Spleen (tissue), 11 donors: Measurements from ENCODE around the gene LDLRAD4. TPM values are rescaled to one million over a fixed set of nuclear protein-coding genes. Genes with fewer than 3 reads are reported as not detected.

Source experiments
- DNase-seq: peaks from one replicate; pipeline ENCODE4 v3.0.0-alpha.2; 2020
- H3K27ac ChIP-seq, 8 donors: fragments of 200-600 bp; sonication (generic) in 7 of 8; 1 replicate in 4 of 8; 2 replicates in 4 of 8; pipeline versions ENCODE4 v1.5.0 to v1.8.0; 2016 to 2021; ENCODE audit warnings: inconsistent platforms in 4 of 8, mild to moderate bottlenecking in 4 of 8, moderate library complexity in 1 of 8
- H3K27me3 ChIP-seq, 7 donors: fragments of 200-600 bp; sonication (generic) in 6 of 7; replicated peaks in 1 of 7; 1 replicate in 4 of 7; 2 replicates in 3 of 7; pipeline versions ENCODE4 v1.5.0 to v1.8.0; 2016 to 2021; ENCODE audit warnings: inconsistent platforms in 3 of 7, mild to moderate bottlenecking in 1 of 7
- H3K36me3 ChIP-seq, 6 donors: fragments of 200-600 bp; sonication (generic) in 5 of 6; 1 replicate in 4 of 6; 2 replicates in 2 of 6; pipeline versions ENCODE4 v1.5.0 to v1.8.0; 2016 to 2021; ENCODE audit warnings: inconsistent platforms in 2 of 6
- H3K4me1 ChIP-seq, 6 donors: fragments of 200-600 bp; sonication (generic) in 5 of 6; 1 replicate in 3 of 6; 2 replicates in 3 of 6; pipeline versions ENCODE4 v1.5.0 to v1.8.0; 2016 to 2021; ENCODE audit warnings: inconsistent platforms in 3 of 6
- H3K4me3 ChIP-seq, 8 donors: fragments of 200-600 bp; sonication (generic) in 7 of 8; 1 replicate in 4 of 8; 2 replicates in 4 of 8; pipeline versions ENCODE4 v1.5.0 to v1.8.0; 2016 to 2021; ENCODE audit warnings: inconsistent platforms in 4 of 8, mild to moderate bottlenecking in 4 of 8, moderate library complexity in 2 of 8
- H3K9me3 ChIP-seq, 8 donors: fragments of 200-600 bp; sonication (generic) in 7 of 8; 1 replicate in 4 of 8; 2 replicates in 4 of 8; pipeline versions ENCODE4 v1.5.0 to v1.8.0; 2016 to 2021; ENCODE audit warnings: inconsistent platforms in 4 of 8
- CTCF ChIP-seq, 11 experiments: fragments of 200-600 bp in 7 of 11; fragments of 450-650 bp in 4 of 11; sonication (generic) in 4 of 11; IDR thresholded peaks in 8 of 11; conservative IDR thresholded peaks in 3 of 11; 1 replicate in 7 of 11; 2 replicates in 4 of 11; pipeline versions ENCODE4 v1.4.0 to v1.8.0; 2016 to 2021; ENCODE audit warnings: antibody characterized with exemption in 11 of 11, inconsistent platforms in 4 of 11, mild to moderate bottlenecking in 1 of 11
- POLR2A ChIP-seq, 3 donors: fragments of 450-650 bp; IDR thresholded peaks; one replicate each; pipeline ENCODE4 v1.5.1; 2017; ENCODE audit warnings: antibody characterized with exemption in 3 of 3, mild to moderate bottlenecking in 1 of 3
- POLR2AphosphoS5 ChIP-seq, 3 donors: sonication (generic); formaldehyde crosslinking; IDR thresholded peaks; one replicate each; pipeline ENCODE4 v1.5.1; 2017; ENCODE audit warnings: antibody characterized with exemption in 3 of 3
- WGBS, 5 donors: extraction: QIAGEN DNeasy Blood & Tissue Kit in 3 of 5; methylation state at CpG; one replicate each; pipeline versions ENCODE4 v1.1.5 to v1.1.7; 2013 to 2018; 5-methylcytosine and 5-hydroxymethylcytosine counted together
- intact Hi-C: fragments of 100-400 bp; cut with DNase I; formaldehyde crosslinking; loops from one replicate; pipeline ENCODE4 v1.15.0; 2023; ENCODE audit warnings: low total_unique reads
- polyA plus RNA-seq, 3 donors: library from polyadenylated mRNA; stranded (reverse); fragments of 200-250 nt; gene quantifications; one replicate each; pipeline ENCODE4 v1.2.1, GENCODE V29; 2013
- total RNA-seq, 7 donors: library from RNA; depleted of rRNA in 3 of 7; stranded (reverse); fragments of >200 nt in 3 of 7; fragmentation: NEBNext Ultra II Directional in 4 of 7; extraction: Animal tissue kit (Norgen Biotek cat#: 25700) in 4 of 7; gene quantifications; one replicate each; pipeline versions ENCODE4 v1.1.0 to v1.2.1, GENCODE V29; 2016 to 2021
- donor health status: healthy with polysubstance abuse.
- donor health status: DM: no; HTN: no; CAD: no; lungs with moderate emphysema.
- donor health status: DM: no; HTN: no; CAD: no.
- donor health status: Bipolar disorder and iron deficiency.
- donor health status: healthy.
- donor health status: DM: no; HTN: no; CAD: no.
- donor health status: DM: yes; HTN: yes; CAD: no.

Gene LDLRAD4
- total and polyA plus RNA-seq, 10 donors, result 4.5 to 80.8 (median 46.4) TPM

GRCh38 chr18:13176847-13177246, 41.7 kb upstream of the LDLRAD4 start:
- 85 to 97% (median 88%) methylated on average over 13 of the region's 13 CpGs for WGBS, 5 donors
- TF ChIP-seq POLR2AphosphoS5 (IDR thresholded peaks at IDR 0.05) (no peak), POLR2A (IDR thresholded peaks at IDR 0.05) (no peak), CTCF (IDR thresholded peaks at IDR 0.05 in 8 of 11, conservative IDR thresholded peaks at IDR 0.05 in 3 of 11) (no peak)
- DNase-seq, result no peak
- Histone ChIP-seq H3K36me3 (no peaks in the 10 kb centered on the region), H3K4me3 (peak overlapping the region in 1 of 8 donors; percentile 31), H3K27ac (no peak overlapping the region), H3K4me1 (no peaks in the 10 kb centered on the region), H3K27me3 (peaks cover 0 to 5% (median 0%) of the 10 kb centered on the region in 7 donors), H3K9me3 (no peaks in the 10 kb centered on the region)
- intact Hi-C loops, result no loop called here

- WGBS, 5 donors, result 86 to 95% (median 91%) methylated on average over 7 of the region's 7 CpGs
- Histone ChIP-seq H3K36me3 (no peaks in the 10 kb centered on the region), H3K4me1 (no peaks in the 10 kb centered on the region), H3K4me3 (no peak overlapping the region), H3K27me3 (peaks cover 0 to 13% (median 0%) of the 10 kb centered on the region in 7 donors), H3K27ac (no peak overlapping the region), H3K9me3 (no peaks in the 10 kb centered on the region)
- intact Hi-C loops, result no loop called here
- no peak for DNase-seq
- no peak for TF ChIP-seq POLR2AphosphoS5 (IDR thresholded peaks at IDR 0.05)
- TF ChIP-seq POLR2A (IDR thresholded peaks at IDR 0.05), result no peak
- no peak for TF ChIP-seq CTCF (IDR thresholded peaks at IDR 0.05 in 8 of 11, conservative IDR thresholded peaks at IDR 0.05 in 3 of 11)
Observed at GRCh38 chr18:13178197-13178596, 40.4 kb upstream of the LDLRAD4 start.

GRCh38 chr18:13178976-13179375, 39.6 kb upstream of the LDLRAD4 start:
- intact Hi-C loops, result no loop called here
- Histone ChIP-seq H3K4me3 (no peak overlapping the region), H3K36me3 (no peaks in the 10 kb centered on the region), H3K4me1 (no peaks in the 10 kb centered on the region), H3K27me3 (peaks cover 0 to 13% (median 0%) of the 10 kb centered on the region in 7 donors), H3K9me3 (no peaks in the 10 kb centered on the region), H3K27ac (no peak overlapping the region)
- DNase-seq, result no peak
- 77 to 93% (median 86%) methylated on average over 4 of the region's 4 CpGs for WGBS, 5 donors
- TF ChIP-seq POLR2A (IDR thresholded peaks at IDR 0.05) (no peak), CTCF (IDR thresholded peaks at IDR 0.05 in 8 of 11, conservative IDR thresholded peaks at IDR 0.05 in 3 of 11) (no peak), POLR2AphosphoS5 (IDR thresholded peaks at IDR 0.05) (no peak)

GRCh38 chr18:13179566-13180113, 38.9 kb upstream of the LDLRAD4 start:
- Histone ChIP-seq H3K9me3 (no peaks in the 10 kb centered on the region), H3K27me3 (peaks cover 0 to 13% (median 0%) of the 10 kb centered on the region in 7 donors), H3K4me1 (no peaks in the 10 kb centered on the region), H3K27ac (no peak overlapping the region), H3K36me3 (no peaks in the 10 kb centered on the region), H3K4me3 (no peak overlapping the region)
- WGBS, 5 donors, result 69 to 86% (median 80%) methylated on average over 9 of the region's 9 CpGs
- no peak for DNase-seq
- intact Hi-C loops, result no loop called here
- TF ChIP-seq CTCF (IDR thresholded peaks at IDR 0.05 in 8 of 11, conservative IDR thresholded peaks at IDR 0.05 in 3 of 11) (no peak), POLR2A (IDR thresholded peaks at IDR 0.05) (no peak), POLR2AphosphoS5 (IDR thresholded peaks at IDR 0.05) (no peak)
